H9 (cell line): ENCODE results near the gene PTGFR. TPM values are rescaled to one million over a fixed set of nuclear protein-coding genes. Genes with fewer than 3 reads are reported as not detected.

Experiments used
- DNase-seq: peaks from one replicate; pipeline ENCODE4 v3.0.0-alpha.2; 2017
- H2AFZ ChIP-seq: one replicate; pipeline ENCODE4 v1.6.1; 2013; ENCODE audit warnings: mild to moderate bottlenecking, low read length, control low read depth, moderate library complexity
- H2AK5ac ChIP-seq: 2 replicates; pipeline ENCODE4 v1.6.1; 2013; ENCODE audit warnings: low read length, control low read depth, mixed read lengths; ENCODE audit not compliant: insufficient read length
- H2BK120ac ChIP-seq: one replicate; pipeline ENCODE4 v1.6.1; 2013; ENCODE audit warnings: low read depth, mild to moderate bottlenecking, low read length, control low read depth, inconsistent platforms; ENCODE audit not compliant: poor library complexity, severe bottlenecking
- H2BK12ac ChIP-seq: 2 replicates; pipeline ENCODE4 v1.6.1; 2013; ENCODE audit warnings: low read length, control low read depth, mixed read lengths, low read depth; ENCODE audit not compliant: insufficient read length
- H2BK15ac ChIP-seq: 2 replicates; pipeline ENCODE4 v1.6.1; 2013; ENCODE audit warnings: low read depth, low read length, control low read depth
- H2BK20ac ChIP-seq: one replicate; pipeline ENCODE4 v1.6.1; 2013; ENCODE audit warnings: low read depth, mild to moderate bottlenecking, low read length, control low read depth, inconsistent platforms; ENCODE audit not compliant: poor library complexity, severe bottlenecking
- H2BK5ac ChIP-seq: 2 replicates; pipeline ENCODE4 v1.6.1; 2013; ENCODE audit warnings: low read length, control low read depth, mixed read lengths; ENCODE audit not compliant: insufficient read length
- H3K14ac ChIP-seq: 2 replicates; pipeline ENCODE4 v1.6.1; 2013; ENCODE audit warnings: low read length, control low read depth; ENCODE audit not compliant: insufficient read depth
- H3K18ac ChIP-seq: 2 replicates; pipeline ENCODE4 v1.6.1; 2013; ENCODE audit warnings: low read depth, mild to moderate bottlenecking, mixed read lengths, low read length, control low read depth; ENCODE audit not compliant: insufficient read length
- H3K23ac ChIP-seq: 2 replicates; pipeline ENCODE4 v1.6.1; 2013; ENCODE audit warnings: low read length, control low read depth, mixed read lengths, low read depth; ENCODE audit not compliant: insufficient read length
- H3K23me2 ChIP-seq: 2 replicates; pipeline ENCODE4 v1.6.1; 2013; ENCODE audit warnings: low read depth, mild to moderate bottlenecking, mixed read lengths, low read length, control low read depth; ENCODE audit not compliant: insufficient read length, poor library complexity, severe bottlenecking
- H3K27ac ChIP-seq: 2 replicates; pipeline ENCODE4 v1.5.1; 2013; ENCODE audit warnings: low read length, control low read depth, mixed read lengths, low read depth; ENCODE audit not compliant: insufficient read length
- H3K27me3 ChIP-seq: 2 replicates; pipeline ENCODE4 v1.6.1; 2013; ENCODE audit warnings: low read length, control low read depth, inconsistent platforms; ENCODE audit not compliant: insufficient read depth
- H3K4ac ChIP-seq: 2 replicates; pipeline ENCODE4 v1.6.1; 2013; ENCODE audit warnings: low read depth, mild to moderate bottlenecking, control low read depth, inconsistent platforms, low read length, moderate library complexity
- H3K4me1 ChIP-seq: 2 replicates; pipeline ENCODE4 v1.6.1; 2013; ENCODE audit warnings: low read length, control low read depth, inconsistent platforms; ENCODE audit not compliant: insufficient read depth
- H3K4me2 ChIP-seq: 2 replicates; pipeline ENCODE4 v1.6.1; 2013; ENCODE audit warnings: low read length, control low read depth, mixed read lengths; ENCODE audit not compliant: insufficient read length, insufficient read depth
- H3K56ac ChIP-seq: 2 replicates; pipeline ENCODE4 v1.6.1; 2013; ENCODE audit warnings: low read depth, mild to moderate bottlenecking, mixed read lengths, low read length, control low read depth; ENCODE audit not compliant: insufficient read length
- H3K79me1 ChIP-seq: 2 replicates; pipeline ENCODE4 v1.6.1; 2013; ENCODE audit warnings: low read depth, mild to moderate bottlenecking, moderate library complexity, low read length, control low read depth, inconsistent platforms; ENCODE audit not compliant: insufficient read depth, poor library complexity, severe bottlenecking
- H3K79me2 ChIP-seq: 2 replicates; pipeline ENCODE4 v1.6.1; 2013; ENCODE audit warnings: low read length, control low read depth, inconsistent platforms; ENCODE audit not compliant: insufficient read depth
- H3K9ac ChIP-seq: 2 replicates; pipeline ENCODE4 v1.6.1; 2013; ENCODE audit warnings: low read length, control low read depth, mixed read lengths; ENCODE audit not compliant: insufficient read length; ENCODE audit errors: extremely low read depth
- H3K9me3 ChIP-seq: one replicate; pipeline ENCODE4 v1.6.1; 2013; ENCODE audit warnings: low read depth, low read length, inconsistent platforms; ENCODE audit not compliant: control insufficient read depth
- H3T11ph ChIP-seq: one replicate; pipeline ENCODE4 v1.6.1; 2013; ENCODE audit warnings: mild to moderate bottlenecking, low read length, control low read depth, inconsistent platforms
- H4K20me1 ChIP-seq: one replicate; pipeline ENCODE4 v1.6.1; 2013; ENCODE audit not compliant: control insufficient read depth, insufficient read length, insufficient read depth
- H4K5ac ChIP-seq: 2 replicates; pipeline ENCODE4 v1.6.1; 2013; ENCODE audit warnings: low read depth, mild to moderate bottlenecking, mixed read lengths, low read length, control low read depth; ENCODE audit not compliant: insufficient read length
- H4K8ac ChIP-seq: replicated peaks from 2 replicates; pipeline ENCODE4 v1.6.1; 2013; ENCODE audit warnings: low read length, control low read depth, mixed read lengths, low read depth; ENCODE audit not compliant: insufficient read length
- H4K91ac ChIP-seq: 2 replicates; pipeline ENCODE4 v1.6.1; 2013; ENCODE audit warnings: low read depth, mild to moderate bottlenecking, moderate library complexity, mixed read lengths, low read length, control low read depth; ENCODE audit not compliant: insufficient read length
- H3K27ac Mint-ChIP-seq, 3 experiments: 2 replicates in 2 of 3; 3 replicates in 1 of 3; pipeline ENCODE4 v1.8.0; 2020 to 2021; ENCODE audit warnings: mixed read lengths in 3 of 3, mild to moderate bottlenecking in 1 of 3, moderate library complexity in 1 of 3
- H3K27me3 Mint-ChIP-seq: 2 replicates; pipeline ENCODE4 v1.8.0; 2021; ENCODE audit warnings: low read depth, mild to moderate bottlenecking, moderate library complexity, mixed read lengths
- H3K36me3 Mint-ChIP-seq, 3 experiments: 2 replicates in 2 of 3; 3 replicates in 1 of 3; pipeline ENCODE4 v1.8.0; 2020 to 2021; ENCODE audit warnings: low read depth in 3 of 3, mixed read lengths in 3 of 3; ENCODE audit not compliant: insufficient read depth in 1 of 3
- H3K4me1 Mint-ChIP-seq, 2 experiments: 2 replicates each; pipeline ENCODE4 v1.8.0; 2020; ENCODE audit warnings: mixed read lengths in 2 of 2
- H3K4me3 Mint-ChIP-seq, 2 experiments: 2 replicates in 1 of 2; 3 replicates in 1 of 2; pipeline ENCODE4 v1.8.0; 2020 to 2021; ENCODE audit warnings: mild to moderate bottlenecking in 2 of 2, mixed read lengths in 2 of 2, moderate library complexity in 1 of 2
- H3K9me3 Mint-ChIP-seq, 2 experiments: 2 replicates in 1 of 2; 3 replicates in 1 of 2; pipeline ENCODE4 v1.8.0; 2020; ENCODE audit warnings: mild to moderate bottlenecking in 2 of 2, mixed read lengths in 2 of 2, moderate library complexity in 1 of 2
- CTCF ChIP-seq: fragments of 200-600 bp; sonication (generic); conservative IDR thresholded peaks from 3 replicates; pipeline ENCODE4 v1.8.0; 2021; ENCODE audit warnings: antibody characterized with exemption, mild to moderate bottlenecking
- WGBS: extraction: QIAGEN DNeasy Blood & Tissue Kit; methylation state at CpG from one replicate; pipeline ENCODE4 v1.1.7; 2013; ENCODE audit warnings: missing lambda C conversion rate, low lambda C conversion rate, mixed read lengths; ENCODE audit not compliant: insufficient read length; ENCODE audit errors: extremely low coverage; 5-methylcytosine and 5-hydroxymethylcytosine counted together
- total RNA-seq: library from RNA; stranded (reverse); gene quantifications from 2 replicates; pipeline ENCODE4 v1.2.1, GENCODE V29; 2021

PTGFR gene
- total RNA-seq, 1 experiment from 2014 or later, result not detected

- Histone ChIP-seq H3K23ac (no peak overlapping the region), H3K79me2 (no peaks in the 10 kb centered on the region), H4K91ac (no peak overlapping the region), H3K18ac (no peak overlapping the region), H4K8ac (no peak overlapping the region), H2BK12ac (no peak overlapping the region), H2BK20ac (no peak overlapping the region), H4K5ac (no peak overlapping the region), H3K56ac (no peak overlapping the region), H3K79me1 (no peaks in the 10 kb centered on the region), H3K4me2 (no peak overlapping the region), H2BK15ac (no peak overlapping the region), H3K4me1 (no peaks in the 10 kb centered on the region), H3K27ac (no peak overlapping the region), H3K9ac (no peak overlapping the region), H2BK120ac (no peak overlapping the region), H3K9me3 (no peaks in the 10 kb centered on the region), H3K14ac (no peak overlapping the region), H2AK5ac (no peak overlapping the region), H2AFZ (no peak overlapping the region), H3K23me2 (no peaks in the 10 kb centered on the region), H2BK5ac (no peak overlapping the region), H3T11ph (no peak overlapping the region), H4K20me1 (no peaks in the 10 kb centered on the region), H3K4ac (no peak overlapping the region), H3K27me3 (no peaks in the 10 kb centered on the region)
- Mint-ChIP-seq H3K27me3 (no peaks in the 10 kb centered on the region; the same call in 1 of the 2 replicates), H3K4me1 (no peaks in the 10 kb centered on the region; a peak in 1 of 4 replicates), H3K4me3 (no peak overlapping the region), H3K36me3 (no peaks in the 10 kb centered on the region), H3K27ac (no peak overlapping the region), H3K9me3 (no peaks in the 10 kb centered on the region)
- no peak for TF ChIP-seq CTCF
- no peak for DNase-seq
- no CpG with 5 or more reads among the region's 6 CpGs for WGBS
Observed at GRCh38 chr1:78520216-78520615, 29.4 kb downstream of the PTGFR start.
